H1 (cell line): Measurements from ENCODE around the gene CCL17. TPM values are rescaled to one million over a fixed set of nuclear protein-coding genes. Genes with fewer than 3 reads are reported as not detected.

ENCODE experiments used
- CTCF ChIA-PET: fragments of 300-600 bp; sonication (Branson Sonifier 250); formaldehyde crosslinking; loops from one replicate; lab custom pipeline; 2021; ENCODE audit not compliant: partially characterized antibody; lab: Charles Lee
- POLR2A ChIA-PET: fragments of 300-600 bp; sonication (Branson Sonifier 250); formaldehyde crosslinking; loops from one replicate; lab custom pipeline; 2021; ENCODE audit warnings: inconsistent platforms; ENCODE audit not compliant: partially characterized antibody; lab: Charles Lee
- DNase-seq, 2 experiments: peaks; one replicate each; pipeline versions ENCODE4 v3.0.0 to v3.0.0-alpha.2; 2010 to 2022; ENCODE audit warnings: low spot score in 2 of 2, low read depth in 1 of 2, mixed read lengths in 1 of 2
- FAIRE-seq: peaks from 2 replicates; lab custom pipeline; 2011; peaks lifted over from hg19 to GRCh38; lab: Jason Lieb, UNC
- H2AFZ ChIP-seq: 2 replicates; pipeline ENCODE4 v1.8.1; 2012; ENCODE audit warnings: low read length, inconsistent platforms
- H2AK5ac ChIP-seq: 2 replicates; pipeline ENCODE4 v1.6.1; 2013; ENCODE audit warnings: low read depth, low read length
- H2BK120ac ChIP-seq: replicated peaks from 2 replicates; pipeline ENCODE3; 2013; ENCODE audit warnings: low read depth, low read length, inconsistent platforms
- H2BK12ac ChIP-seq: 2 replicates; pipeline ENCODE4 v1.6.1; 2013; ENCODE audit warnings: low read depth, low read length
- H2BK15ac ChIP-seq: 2 replicates; pipeline ENCODE4 v1.6.1; 2013; ENCODE audit warnings: low read length
- H2BK20ac ChIP-seq: 2 replicates; pipeline ENCODE4 v1.6.1; 2013; ENCODE audit warnings: low read length
- H2BK5ac ChIP-seq: 2 replicates; pipeline ENCODE4 v1.6.1; 2013; ENCODE audit warnings: low read depth, low read length
- H3K14ac ChIP-seq: 2 replicates; pipeline ENCODE4 v1.6.1; 2013; ENCODE audit warnings: inconsistent platforms; ENCODE audit not compliant: insufficient read length
- H3K18ac ChIP-seq: 2 replicates; pipeline ENCODE4 v1.6.1; 2013; ENCODE audit warnings: low read length; ENCODE audit errors: extremely low read depth
- H3K23ac ChIP-seq: 2 replicates; pipeline ENCODE4 v1.6.1; 2013; ENCODE audit warnings: inconsistent platforms; ENCODE audit not compliant: insufficient read length
- H3K23me2 ChIP-seq: 2 replicates; pipeline ENCODE4 v1.6.1; 2013; ENCODE audit warnings: low read depth, low read length
- H3K27ac ChIP-seq: 2 replicates; pipeline ENCODE4 v1.6.1; 2011; ENCODE audit warnings: low read depth, low read length, inconsistent platforms
- H3K27me3 ChIP-seq, 4 experiments: replicated peaks in 1 of 4; 1 replicate in 1 of 4; 2 replicates in 3 of 4; pipeline versions ENCODE4 v1.6.1 to v1.8.1; 2011 to 2013; ENCODE audit warnings: low read length in 3 of 4, mild to moderate bottlenecking in 3 of 4, inconsistent platforms in 2 of 4, mixed read lengths in 2 of 4, moderate library complexity in 1 of 4; ENCODE audit not compliant: control insufficient read depth in 3 of 4, insufficient read depth in 3 of 4; ENCODE audit errors: extremely low read depth in 1 of 4
- H3K36me3 ChIP-seq, 4 experiments: 2 replicates each; pipeline versions ENCODE4 v1.6.1 to v1.8.1; 2011 to 2013; ENCODE audit warnings: mild to moderate bottlenecking in 4 of 4, low read length in 3 of 4, moderate library complexity in 2 of 4, control low read depth in 1 of 4, inconsistent platforms in 1 of 4; ENCODE audit not compliant: insufficient read depth in 4 of 4, control insufficient read depth in 2 of 4
- H3K4ac ChIP-seq: replicated peaks from 2 replicates; pipeline ENCODE3; 2013; ENCODE audit warnings: low read length, low read depth, mixed read lengths, inconsistent platforms; ENCODE audit not compliant: insufficient read length
- H3K4me1 ChIP-seq, 4 experiments: replicated peaks in 1 of 4; 1 replicate in 1 of 4; 2 replicates in 3 of 4; pipeline versions ENCODE4 v1.6.1 to v1.8.1; 2011 to 2013; ENCODE audit warnings: low read length in 3 of 4, inconsistent platforms in 2 of 4, mixed read lengths in 1 of 4; ENCODE audit not compliant: insufficient read depth in 4 of 4, control insufficient read depth in 3 of 4
- H3K4me2 ChIP-seq, 2 experiments: 2 replicates each; pipeline versions ENCODE4 v1.6.1 to v1.8.1; 2011 to 2013; ENCODE audit warnings: low read depth in 2 of 2, low read length in 2 of 2, control low read depth in 1 of 2, inconsistent platforms in 1 of 2, mild to moderate bottlenecking in 1 of 2; ENCODE audit not compliant: insufficient read depth in 1 of 2
- H3K4me3 ChIP-seq, 4 experiments: fragments of 200-600, 300-600 bp in 1 of 4; sonication (generic), shearing (Covaris generic), sonication (Bioruptor Twin) in 1 of 4; 2 replicates each; pipeline versions ENCODE4 v1.5.1 to v1.8.1; 2011 to 2016; ENCODE audit warnings: low read length in 4 of 4, low read depth in 3 of 4, control low read depth in 2 of 4, inconsistent platforms in 2 of 4, mild to moderate bottlenecking in 2 of 4, mixed read lengths in 1 of 4, moderate library complexity in 1 of 4; ENCODE audit not compliant: insufficient read depth in 2 of 4; ENCODE audit errors: extremely low read depth in 1 of 4
- H3K56ac ChIP-seq: replicated peaks from 2 replicates; pipeline ENCODE3; 2013; ENCODE audit warnings: low read depth, mild to moderate bottlenecking, mixed read lengths, low read length, inconsistent platforms; ENCODE audit not compliant: insufficient read length
- H3K79me1 ChIP-seq: 2 replicates; pipeline ENCODE4 v1.6.1; 2013; ENCODE audit warnings: low read depth, low read length, control low read depth
- H3K79me2 ChIP-seq, 2 experiments: 2 replicates each; pipeline versions ENCODE4 v1.6.1 to v1.8.1; 2012 to 2013; ENCODE audit warnings: low read length in 2 of 2, mild to moderate bottlenecking in 2 of 2, inconsistent platforms in 1 of 2; ENCODE audit not compliant: insufficient read depth in 2 of 2, control insufficient read depth in 1 of 2
- H3K9ac ChIP-seq, 4 experiments: replicated peaks in 1 of 4; 1 replicate in 1 of 4; 2 replicates in 3 of 4; pipeline versions ENCODE4 v1.6.1 to v1.8.1; 2011 to 2013; ENCODE audit warnings: low read depth in 3 of 4, low read length in 3 of 4, control low read depth in 2 of 4, mild to moderate bottlenecking in 2 of 4, moderate library complexity in 2 of 4, inconsistent platforms in 1 of 4; ENCODE audit errors: extremely low read depth in 1 of 4
- H3K9me3 ChIP-seq, 2 experiments: 2 replicates each; pipeline versions ENCODE4 v1.6.1 to v1.8.1; 2012 to 2013; ENCODE audit warnings: mild to moderate bottlenecking in 2 of 2, moderate library complexity in 2 of 2, control low read depth in 1 of 2, inconsistent platforms in 1 of 2, low read depth in 1 of 2, low read length in 1 of 2, mixed read lengths in 1 of 2; ENCODE audit not compliant: insufficient read depth in 2 of 2
- H4K20me1 ChIP-seq, 2 experiments: replicated peaks in 1 of 2; 2 replicates each; pipeline versions ENCODE3 to v1.8.1; 2011 to 2013; ENCODE audit warnings: inconsistent platforms in 2 of 2, low read length in 2 of 2, mild to moderate bottlenecking in 1 of 2; ENCODE audit not compliant: insufficient read depth in 2 of 2, control insufficient read depth in 1 of 2
- H4K5ac ChIP-seq: 2 replicates; pipeline ENCODE4 v1.6.1; 2013; ENCODE audit warnings: low read length, low read depth, mixed read lengths, inconsistent platforms; ENCODE audit not compliant: insufficient read length
- H4K8ac ChIP-seq: 2 replicates; pipeline ENCODE4 v1.8.0; 2013; ENCODE audit warnings: mild to moderate bottlenecking, moderate library complexity, low read length, inconsistent platforms; ENCODE audit not compliant: insufficient read depth; ENCODE audit errors: extremely low read depth
- H4K91ac ChIP-seq: replicated peaks from 2 replicates; pipeline ENCODE3; 2013; ENCODE audit warnings: low read length, mixed read lengths, inconsistent platforms; ENCODE audit not compliant: insufficient read length
- ASH2L ChIP-seq: fragments of 200-600, 300-600 bp; sonication (generic); IDR thresholded peaks from one replicate; pipeline ENCODE4 v1.7.1; 2017; ENCODE audit warnings: low read length
- ATF3 ChIP-seq: IDR thresholded peaks from 2 replicates; pipeline ENCODE4 v1.6.1; 2011; ENCODE audit warnings: low read depth, mild to moderate bottlenecking, low read length; ENCODE audit not compliant: insufficient read depth
- BACH1 ChIP-seq: IDR thresholded peaks from 2 replicates; pipeline ENCODE4 v1.6.1; 2012; ENCODE audit warnings: low read length, improper control_type of control experiment
- CBX8 ChIP-seq: fragments of 300-800, 300-1000 bp; sonication (generic); IDR thresholded peaks from 2 replicates; pipeline ENCODE4 v1.7.1; 2016; ENCODE audit warnings: low read depth, low read length, borderline replicate concordance
- CREB1 ChIP-seq: IDR thresholded peaks from 2 replicates; pipeline ENCODE4 v1.6.1; 2012; ENCODE audit warnings: inconsistent platforms
- GABPA ChIP-seq: IDR thresholded peaks from 2 replicates; pipeline ENCODE4 v1.6.1; 2011; ENCODE audit warnings: mild to moderate bottlenecking, low read length, moderate library complexity, borderline replicate concordance; ENCODE audit not compliant: insufficient read depth
- NRF1 ChIP-seq: IDR thresholded peaks from 2 replicates; pipeline ENCODE4 v1.6.1; 2011; ENCODE audit warnings: mild to moderate bottlenecking, low read depth, low read length, improper control_type of control experiment
- RFX5 ChIP-seq: IDR thresholded peaks from 2 replicates; pipeline ENCODE4 v1.6.1; 2011; ENCODE audit warnings: low read depth, low read length, improper control_type of control experiment, borderline replicate concordance
- RXRA ChIP-seq: IDR thresholded peaks from 2 replicates; pipeline ENCODE4 v1.6.1; 2011; ENCODE audit warnings: low read depth, mild to moderate bottlenecking, low read length, moderate library complexity; ENCODE audit not compliant: insufficient read depth
- SAP30 ChIP-seq: fragments of 300-600 bp; sonication (generic); IDR thresholded peaks from 2 replicates; pipeline ENCODE4 v1.7.1; 2012; ENCODE audit warnings: low read length, moderate library complexity, mild to moderate bottlenecking, inconsistent platforms; ENCODE audit not compliant: insufficient read depth, insufficient replicate concordance
- SP2 ChIP-seq: IDR thresholded peaks from 2 replicates; pipeline ENCODE4 v1.6.1; 2012; ENCODE audit warnings: mild to moderate bottlenecking, low read length, inconsistent platforms
- SP4 ChIP-seq: IDR thresholded peaks from 2 replicates; pipeline ENCODE4 v1.6.1; 2012; ENCODE audit warnings: low read length, inconsistent platforms
- TAF1 ChIP-seq: IDR thresholded peaks from 2 replicates; pipeline ENCODE4 v1.6.1; 2011; ENCODE audit warnings: mild to moderate bottlenecking, low read depth, low read length
- WGBS, 2 experiments: shearing (Covaris generic) in 1 of 2; methylation state at CpG; one replicate each; pipeline versions ENCODE4 v1.1.6 to v1.1.7; 2013 to 2015; ENCODE audit warnings: low lambda C conversion rate in 2 of 2, mixed read lengths in 2 of 2, inconsistent platforms in 1 of 2, low coverage in 1 of 2, missing lambda C conversion rate in 1 of 2; ENCODE audit not compliant: insufficient replicate concordance in 2 of 2, insufficient coverage in 1 of 2, insufficient read length in 1 of 2; ENCODE audit errors: extremely low coverage in 1 of 2, missing lambda C conversion rate in 1 of 2; 5-methylcytosine and 5-hydroxymethylcytosine counted together
- polyA plus RNA-seq, 7 experiments: library from polyadenylated mRNA; depleted of rRNA in 3 of 7; stranded (reverse) in 5 of 7; unstranded in 2 of 7; fragments of >200 nt in 5 of 7; fragments of 200-250 nt in 2 of 7; gene quantifications; 1 replicate in 5 of 7; 2 replicates in 1 of 7; 4 replicates in 1 of 7; pipeline versions ENCODE4 v1.2.1 to v1.2.3, GENCODE V29; 2011 to 2013; ENCODE audit warnings: missing spikeins in 2 of 7, mixed read lengths in 2 of 7
- total RNA-seq: library from RNA; stranded (reverse); fragmentation: NEBNext Ultra II Directional; extraction: Animal tissue kit (Norgen Biotek cat#: 25700); gene quantifications from 2 replicates; pipeline ENCODE4 v1.2.1, GENCODE V29; 2021

The CCL17 gene
- total and polyA plus RNA-seq, 2 of the 8 experiments (the other 6 are each of a cell fraction or from before 2014, with no cell fraction given) = not detected

DNA sequence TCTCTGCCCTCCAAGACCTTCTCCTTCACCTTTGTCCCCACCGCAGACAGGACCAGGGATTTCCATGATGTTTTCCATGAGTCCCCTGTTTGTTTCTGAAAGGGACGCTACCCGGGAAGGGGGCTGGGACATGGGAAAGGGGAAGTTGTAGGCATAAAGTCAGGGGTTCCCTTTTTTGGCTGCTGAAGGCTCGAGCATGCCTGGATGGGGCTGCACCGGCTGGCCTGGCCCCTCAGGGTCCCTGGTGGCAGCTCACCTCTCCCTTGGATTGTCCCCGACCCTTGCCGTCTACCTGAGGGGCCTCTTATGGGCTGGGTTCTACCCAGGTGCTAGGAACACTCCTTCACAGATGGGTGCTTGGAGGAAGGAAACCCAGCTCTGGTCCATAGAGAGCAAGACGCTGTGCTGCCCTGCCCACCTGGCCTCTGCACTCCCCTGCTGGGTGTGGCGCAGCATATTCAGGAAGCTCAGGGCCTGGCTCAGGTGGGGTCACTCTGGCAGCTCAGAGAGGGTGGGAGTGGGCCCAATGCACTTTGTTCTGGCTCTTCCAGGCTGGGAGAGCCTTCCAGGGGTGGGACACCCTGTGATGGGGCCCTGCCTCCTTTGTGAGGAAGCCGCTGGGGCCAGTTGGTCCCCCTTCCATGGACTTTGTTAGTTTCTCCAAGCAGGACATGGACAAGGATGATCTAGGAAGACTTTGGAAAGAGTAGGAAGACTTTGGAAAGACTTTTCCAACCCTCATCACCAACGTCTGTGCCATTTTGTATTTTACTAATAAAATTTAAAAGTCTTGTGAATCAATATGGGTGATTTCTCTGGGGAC, 20.1 kb upstream of the CCL17 start:
- no peak overlapping the region for H2BK20ac ChIP-seq
- peaks cover 0 to 8% of the 10 kb centered on the region in 2 experiments for H4K20me1 ChIP-seq
- no peak overlapping the region for H2AFZ ChIP-seq
- no peaks in the 10 kb centered on the region for H3K9me3 ChIP-seq
- H2BK12ac ChIP-seq = no peak overlapping the region
- 84% methylated on average over 11 of the region's 11 CpGs; no CpG with 5 or more reads in 1 of the 2 experiments for WGBS, 2 experiments
- H3K27ac ChIP-seq = no peak overlapping the region
- H3K4me3 ChIP-seq = no peak overlapping the region
- no peak overlapping the region for H2BK120ac ChIP-seq
- DNase-seq = no peak
- H3K4ac ChIP-seq = no peak overlapping the region
- no peaks in the 10 kb centered on the region for H3K36me3 ChIP-seq
- H3K79me2 ChIP-seq = no peaks in the 10 kb centered on the region
- no peak overlapping the region for H3K14ac ChIP-seq
- no peak overlapping the region for H4K8ac ChIP-seq
- H2BK5ac ChIP-seq = no peak overlapping the region
- H4K5ac ChIP-seq = no peak overlapping the region
- H3K18ac ChIP-seq = no peak overlapping the region
- H3K56ac ChIP-seq = no peak overlapping the region
- no peaks in the 10 kb centered on the region for H3K79me1 ChIP-seq
- H3K4me1 ChIP-seq = peaks cover 0 to 2% (median 1%) of the 10 kb centered on the region in 4 experiments; a peak in 1 of 7 replicates
- H3K23me2 ChIP-seq = peaks cover 6% of the 10 kb centered on the region
- H3K27me3 ChIP-seq = no peaks in the 10 kb centered on the region; a peak in 1 of 7 replicates
- FAIRE-seq = no peak
- H3K23ac ChIP-seq = no peak overlapping the region
- no peak overlapping the region for H4K91ac ChIP-seq
- no peak overlapping the region for H2AK5ac ChIP-seq
- ChIA-PET CTCF (interaction anchor here (1.0 to 1.5 kb wide), 2 partner anchors 29 to 80 kb away, joined by 3 read pairs; no protein-coding TSS in a partner anchor), POLR2A (no interaction called here)
- H3K9ac ChIP-seq = no peak overlapping the region
- no peak overlapping the region for H2BK15ac ChIP-seq
- H3K4me2 ChIP-seq = no peak overlapping the region
- TF ChIP-seq RXRA = no peak
- TF ChIP-seq SAP30 = no peak
- TF ChIP-seq CREB1 = no peak
- no peak for TF ChIP-seq ATF3
- no peak for TF ChIP-seq TAF1
- TF ChIP-seq NRF1 = no peak
- no peak for TF ChIP-seq CBX8
- no peak for TF ChIP-seq SP4
- TF ChIP-seq BACH1 = no peak
- TF ChIP-seq SP2 = no peak
- TF ChIP-seq ASH2L = no peak
- TF ChIP-seq GABPA = no peak
- no peak for TF ChIP-seq RFX5
